Fibroblast of the aortic adventitia (primary cell): ENCODE data around the gene KIFBP. TPM values are rescaled to one million over a fixed set of nuclear protein-coding genes. Genes with fewer than 3 reads are reported as not detected.
A peak's percentile ranks its signal among the peaks of the same experiment; 100 is the strongest.
"Not testable (repeated sequence)": the region's sequence is repeated elsewhere in the genome, so short reads cannot be mapped to it uniquely, and the experiment has no call there.

ENCODE experiments used
- DNase-seq: peaks from one replicate; pipeline ENCODE4 v3.0.0-alpha.2; 2010; ENCODE audit warnings: low read depth
- H3K4me3 ChIP-seq: 2 replicates; pipeline ENCODE4 v1.5.1; 2011; ENCODE audit warnings: low read depth, mild to moderate bottlenecking, control low read depth, low read length, moderate library complexity
- CTCF ChIP-seq: IDR thresholded peaks from 2 replicates; pipeline ENCODE4 v1.5.1; 2011; ENCODE audit warnings: mild to moderate bottlenecking, low read length, control low read depth, inconsistent platforms; ENCODE audit not compliant: insufficient read depth
- total RNA-seq: library from RNA; depleted of rRNA; stranded (reverse); fragments of >200 nt; gene quantifications from 2 replicates; pipeline ENCODE4 v1.2.3, GENCODE V29; 2012; ENCODE audit warnings: low replicate concordance

Gene KIFBP
- 37.9 and 59.3 TPM in 2 replicates for total RNA-seq

GRCh38 chr10:68988530-68989316 lies at the start of gene KIFBP:
KIFBP (plus strand) TSS chr10:68988803; CDS start chr10:68988833, 30 bp downstream.
- TF ChIP-seq CTCF: peak; percentile 64
- DNase-seq: peak; percentile 98
- H3K4me3 ChIP-seq: peak within 1 kb of the TSS; percentile 91

GRCh38 chr10:68938884-68939283 lies 49.7 kb upstream of the KIFBP start:
- TF ChIP-seq CTCF: no peak
- DNase-seq: no peak
- no peak overlapping the region for H3K4me3 ChIP-seq

GRCh38 chr10:68940917-68941316 lies 47.7 kb upstream of the KIFBP start:
- DNase-seq, H3K4me3 ChIP-seq: not testable (repeated sequence)

- no peak overlapping the region for H3K4me3 ChIP-seq
- no peak for DNase-seq
Measured at GRCh38 chr10:68950598-68950997, 38.0 kb upstream of the KIFBP start.

GRCh38 chr10:68954904-68955303 lies 33.7 kb upstream of the KIFBP start:
- no peak overlapping the region for H3K4me3 ChIP-seq
- TF ChIP-seq CTCF: no peak
- no peak for DNase-seq

More at GRCh38 chr10:68950598-68950997, 38.0 kb upstream of the KIFBP start:
- TF ChIP-seq CTCF: no peak

GRCh38 chr10:68955355-68955831 lies 33.2 kb upstream of the KIFBP start:
- no peak for TF ChIP-seq CTCF
- no peak for DNase-seq
- H3K4me3 ChIP-seq: peak overlapping the region; percentile 99

GRCh38 chr10:68955832-68956532 lies 32.6 kb upstream of the KIFBP start, which contains the start of gene DDX21:
DDX21 (plus strand) TSS chr10:68956170; CDS start chr10:68956226, 56 bp downstream.
- TF ChIP-seq CTCF: peak; percentile 68
- DNase-seq: peak; percentile 92
- peak within 1 kb of the TSS; percentile 99 for H3K4me3 ChIP-seq
